ENCODE measurements around the gene ALDH1A3. TPM values are rescaled to one million over a fixed set of nuclear protein-coding genes. Genes with fewer than 3 reads are reported as not detected.

Gene ALDH1A3
- not detected for total RNA-seq

DNA sequence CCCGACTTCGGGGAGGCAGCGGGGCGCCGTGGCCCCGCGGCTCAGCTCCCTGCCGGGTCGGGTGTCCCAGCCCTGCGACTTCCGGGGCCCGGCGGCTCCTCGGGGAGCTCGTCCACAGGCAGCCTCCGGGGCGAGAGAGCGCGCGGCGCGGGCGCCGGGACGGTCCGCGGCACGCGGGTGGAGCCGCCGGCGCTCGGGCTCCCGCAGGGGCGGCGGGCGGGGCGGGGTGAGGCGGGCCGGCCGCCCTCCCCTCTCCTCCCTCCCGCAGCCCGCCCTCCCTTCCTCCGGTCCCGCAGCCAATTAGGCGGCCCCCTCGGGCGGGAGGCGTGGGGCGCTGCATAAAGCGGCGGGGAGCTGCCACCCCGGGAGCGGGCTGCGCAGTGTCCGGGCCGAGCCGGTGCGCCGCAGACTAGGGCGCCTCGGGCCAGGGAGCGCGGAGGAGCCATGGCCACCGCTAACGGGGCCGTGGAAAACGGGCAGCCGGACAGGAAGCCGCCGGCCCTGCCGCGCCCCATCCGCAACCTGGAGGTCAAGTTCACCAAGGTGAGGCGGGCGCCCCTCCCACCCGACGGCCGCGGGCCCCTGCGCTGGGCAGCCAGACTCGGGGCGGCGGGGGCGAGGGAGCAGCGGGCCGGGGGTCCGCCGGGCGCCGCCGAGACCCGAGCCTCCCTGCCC lies at the start of gene ALDH1A3:
Gene ALDH1A3 (plus strand): TSS at position 368 of the 675 bp plus-strand sequence. CDS start 77 bp downstream, at position 445.
- Mint-ChIP-seq H3K36me3 (no peaks in the 10 kb centered on the region), H3K9me3 (no peaks in the 10 kb centered on the region), H3K4me3 (peak within 1 kb of the TSS; percentile 38), H3K27ac (no peak within 1 kb of the TSS), H3K4me1 (peaks cover 2% of the 10 kb centered on the region), H3K27me3 (peaks cover 78% of the 10 kb centered on the region)
- DNase-seq = peak; percentile 29

DNA sequence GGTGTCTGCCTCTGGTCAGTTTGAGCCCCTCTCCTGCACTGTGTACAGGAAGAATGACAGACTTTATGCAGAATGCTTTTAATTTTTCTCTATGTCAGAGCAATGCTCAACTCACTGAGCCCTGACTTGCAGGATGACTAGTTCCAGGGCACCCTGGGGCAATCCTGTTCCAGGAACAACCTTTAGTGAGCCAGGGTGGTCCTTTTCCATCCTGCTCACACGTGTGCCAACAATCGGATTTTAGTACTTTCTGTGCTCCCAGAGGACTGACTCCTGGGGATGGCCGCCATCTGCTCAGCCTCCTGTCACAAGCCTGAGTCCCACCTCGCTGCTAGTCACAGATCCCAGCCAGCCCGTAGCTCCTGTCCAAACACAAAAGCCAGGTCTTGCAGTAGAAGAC lies 48.2 kb upstream of the ALDH1A3 start:
- DNase-seq = no peak
- Mint-ChIP-seq H3K4me3 (no peak overlapping the region), H3K4me1 (no peaks in the 10 kb centered on the region), H3K27me3 (peaks cover 37% of the 10 kb centered on the region), H3K36me3 (no peaks in the 10 kb centered on the region), H3K9me3 (peaks cover 6% of the 10 kb centered on the region), H3K27ac (no peak overlapping the region)

DNA sequence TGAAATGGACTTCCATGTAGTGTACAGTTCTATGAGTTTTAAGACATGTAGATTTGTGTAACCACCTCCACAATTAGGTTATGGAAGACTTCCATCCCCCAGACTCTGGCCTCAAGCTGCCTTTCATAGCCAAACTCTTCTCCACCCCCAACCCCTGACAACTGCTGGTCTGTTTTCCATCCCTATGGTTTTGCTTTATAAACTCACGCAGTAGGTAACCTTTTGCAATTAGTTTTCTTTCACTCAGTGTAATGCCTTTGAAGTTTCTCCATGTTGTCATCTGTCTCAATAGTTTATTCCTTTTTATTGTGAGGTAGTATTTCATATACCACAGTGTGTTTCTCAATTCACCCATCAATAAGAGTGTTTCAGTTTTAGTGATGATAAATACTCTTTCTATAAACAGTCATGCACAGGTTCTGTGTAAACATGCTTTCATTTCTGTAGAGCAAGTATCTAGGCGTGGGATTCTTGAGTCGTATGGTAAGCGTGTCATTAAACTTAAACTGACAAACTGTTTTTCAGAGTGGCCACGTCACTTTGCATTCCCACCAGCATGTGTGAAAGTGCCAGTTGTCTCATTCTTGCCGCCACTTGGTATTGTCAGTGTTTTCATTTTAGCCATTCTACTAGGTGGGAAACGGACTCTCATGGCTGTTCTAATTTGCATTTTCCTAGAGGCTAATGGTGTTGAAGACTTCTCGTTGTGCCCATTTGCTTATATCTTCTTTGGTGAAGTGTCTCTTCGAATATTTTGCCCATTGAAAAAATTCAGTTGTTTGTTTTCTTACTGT lies 47.3 kb upstream of the ALDH1A3 start:
- no peak for DNase-seq
- H3K36me3 Mint-ChIP-seq = no peaks in the 10 kb centered on the region
- H3K4me3 Mint-ChIP-seq = no peak overlapping the region
- H3K27ac Mint-ChIP-seq = no peak overlapping the region
- H3K9me3 Mint-ChIP-seq = peaks cover 6% of the 10 kb centered on the region
- peaks cover 41% of the 10 kb centered on the region for H3K27me3 Mint-ChIP-seq
- H3K4me1 Mint-ChIP-seq = no peaks in the 10 kb centered on the region

DNA sequence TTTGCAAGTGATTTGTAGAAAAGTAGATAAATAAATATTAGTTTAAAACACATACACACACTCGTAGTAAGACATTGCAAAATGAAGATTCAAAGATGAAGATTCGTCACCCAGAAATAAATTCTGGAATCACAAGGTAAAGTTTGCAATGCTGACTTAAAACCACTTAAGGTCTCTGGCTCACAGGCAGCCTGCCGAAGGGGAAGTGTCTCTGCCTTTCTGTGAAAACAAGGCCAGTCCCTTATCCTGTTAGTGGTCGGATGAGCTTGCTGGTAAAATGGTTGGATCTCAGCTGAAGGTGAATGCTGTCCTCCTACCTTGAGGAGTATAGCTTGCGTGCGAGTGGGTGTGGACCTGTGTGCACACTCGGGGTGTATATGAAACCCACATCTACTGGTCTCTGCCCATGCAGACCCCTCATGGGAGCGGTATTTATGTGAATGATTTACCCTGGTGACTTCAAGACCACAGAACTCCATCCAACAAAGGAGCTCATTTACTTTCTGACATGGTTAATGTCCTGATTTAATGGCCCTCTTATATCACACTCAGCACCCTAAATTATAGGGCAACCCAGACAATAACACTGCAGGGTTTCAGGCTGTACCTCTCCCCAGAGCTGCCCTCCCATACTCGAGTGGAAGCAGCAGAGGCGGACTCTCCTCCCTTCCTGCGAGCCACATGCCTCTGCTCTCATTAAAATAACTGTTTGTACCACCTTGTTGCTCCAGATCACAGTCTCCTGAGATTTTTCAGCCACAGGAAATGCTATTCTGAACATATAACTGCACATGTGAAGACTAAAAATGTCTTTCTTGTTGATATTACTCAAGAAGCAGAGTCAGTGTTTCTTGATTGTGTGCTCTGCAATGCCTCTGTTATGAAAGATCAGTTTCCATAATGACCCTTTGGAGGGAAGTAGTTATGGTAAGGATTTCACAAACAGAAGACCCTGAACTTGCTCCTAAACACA lies 45.9 kb upstream of the ALDH1A3 start:
- no peak overlapping the region for H3K4me3 Mint-ChIP-seq
- H3K27ac Mint-ChIP-seq = no peak overlapping the region
- peaks cover 39% of the 10 kb centered on the region for H3K27me3 Mint-ChIP-seq
- peaks cover 3% of the 10 kb centered on the region for H3K9me3 Mint-ChIP-seq
- H3K4me1 Mint-ChIP-seq = no peaks in the 10 kb centered on the region
- H3K36me3 Mint-ChIP-seq = no peaks in the 10 kb centered on the region
- DNase-seq = no peak

DNA sequence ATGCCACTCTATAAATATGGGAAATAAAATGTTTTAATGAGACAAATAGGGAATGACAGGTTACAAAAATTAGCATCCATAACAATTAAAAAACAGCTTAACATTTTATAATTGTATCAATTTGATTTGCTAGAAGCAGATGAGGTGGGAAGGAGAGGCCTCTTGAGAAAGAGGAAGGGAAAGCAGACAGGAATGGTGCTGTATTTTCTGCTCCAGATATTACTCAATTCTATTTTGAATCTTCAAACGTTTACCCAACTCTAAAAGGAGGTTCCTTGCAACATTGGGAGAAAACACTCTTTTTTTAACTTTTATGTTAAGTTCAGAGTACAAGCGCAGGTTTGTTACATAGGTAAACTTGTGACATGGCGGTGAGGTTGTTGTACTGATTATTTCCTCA lies 44.9 kb upstream of the ALDH1A3 start:
- no peak for DNase-seq
- peaks cover 3% of the 10 kb centered on the region for H3K9me3 Mint-ChIP-seq
- H3K4me3 Mint-ChIP-seq = no peak overlapping the region
- no peaks in the 10 kb centered on the region for H3K4me1 Mint-ChIP-seq
- H3K36me3 Mint-ChIP-seq = no peaks in the 10 kb centered on the region
- no peak overlapping the region for H3K27ac Mint-ChIP-seq
- H3K27me3 Mint-ChIP-seq = peaks cover 39% of the 10 kb centered on the region

DNA sequence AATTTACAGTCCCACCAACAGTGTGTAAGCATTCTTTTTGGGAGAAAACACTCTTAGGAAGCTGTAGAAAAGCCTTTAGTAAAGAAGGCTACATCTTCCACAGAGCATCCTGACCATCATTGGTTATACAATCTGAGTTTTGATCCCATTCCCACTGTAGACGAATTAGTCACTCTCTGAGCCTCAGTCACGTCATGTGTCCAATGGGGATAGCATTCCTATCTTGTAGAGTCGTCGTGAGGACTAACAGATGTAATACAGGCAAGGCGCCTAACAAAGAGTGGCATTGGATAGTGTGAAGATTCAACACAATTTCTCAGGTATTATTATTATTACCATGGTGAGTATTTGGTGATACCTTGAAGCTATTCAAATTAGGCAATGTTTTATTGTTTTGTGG lies 44.0 kb upstream of the ALDH1A3 start:
- DNase-seq = no peak
- Mint-ChIP-seq H3K27ac (no peak overlapping the region), H3K4me1 (no peaks in the 10 kb centered on the region), H3K4me3 (no peak overlapping the region), H3K27me3 (peaks cover 33% of the 10 kb centered on the region), H3K36me3 (no peaks in the 10 kb centered on the region), H3K9me3 (peaks cover 3% of the 10 kb centered on the region)

DNA sequence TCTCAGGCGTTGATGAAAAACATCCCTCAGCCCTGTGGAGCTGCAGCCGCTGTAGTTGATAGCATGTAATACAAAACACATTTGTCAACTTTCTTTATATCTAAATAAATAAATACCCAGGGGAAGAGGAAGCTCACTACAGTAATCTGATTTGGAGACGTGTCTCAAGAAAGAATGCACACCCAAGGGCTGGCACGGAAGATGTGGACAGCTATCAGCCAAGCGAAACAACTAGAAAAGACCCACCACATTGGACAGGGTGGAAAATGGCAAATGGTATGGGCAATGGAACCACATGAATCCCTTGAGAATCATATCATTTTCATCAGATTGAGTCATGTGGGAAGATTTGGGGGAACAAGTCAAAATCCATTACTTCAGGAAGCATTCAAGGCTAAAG lies 43.1 kb upstream of the ALDH1A3 start:
- Mint-ChIP-seq H3K9me3 (peaks cover 3% of the 10 kb centered on the region), H3K4me3 (no peak overlapping the region), H3K27ac (no peak overlapping the region), H3K36me3 (no peaks in the 10 kb centered on the region), H3K27me3 (peaks cover 28% of the 10 kb centered on the region), H3K4me1 (no peaks in the 10 kb centered on the region)
- DNase-seq = no peak

DNA sequence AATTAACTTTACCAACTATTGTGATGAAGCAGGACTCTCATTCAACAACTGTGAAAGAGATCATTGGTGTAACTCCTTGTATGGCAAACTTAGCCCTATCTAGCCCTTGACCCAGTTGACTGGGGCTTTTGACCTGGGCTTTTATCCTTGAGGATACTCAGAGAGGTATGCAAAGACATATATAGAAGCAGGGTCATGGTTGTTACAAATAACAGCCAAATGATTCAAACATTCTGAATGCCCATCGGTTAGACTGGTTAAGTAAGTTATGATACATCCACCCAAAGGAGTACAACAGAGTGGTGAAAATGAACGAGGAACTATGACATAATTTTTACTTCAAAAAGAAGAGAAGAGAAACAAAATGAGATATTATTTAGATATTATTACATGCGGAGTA lies 38.2 kb upstream of the ALDH1A3 start:
- H3K27me3 Mint-ChIP-seq = peaks cover 18% of the 10 kb centered on the region
- no peak overlapping the region for H3K27ac Mint-ChIP-seq

DNA sequence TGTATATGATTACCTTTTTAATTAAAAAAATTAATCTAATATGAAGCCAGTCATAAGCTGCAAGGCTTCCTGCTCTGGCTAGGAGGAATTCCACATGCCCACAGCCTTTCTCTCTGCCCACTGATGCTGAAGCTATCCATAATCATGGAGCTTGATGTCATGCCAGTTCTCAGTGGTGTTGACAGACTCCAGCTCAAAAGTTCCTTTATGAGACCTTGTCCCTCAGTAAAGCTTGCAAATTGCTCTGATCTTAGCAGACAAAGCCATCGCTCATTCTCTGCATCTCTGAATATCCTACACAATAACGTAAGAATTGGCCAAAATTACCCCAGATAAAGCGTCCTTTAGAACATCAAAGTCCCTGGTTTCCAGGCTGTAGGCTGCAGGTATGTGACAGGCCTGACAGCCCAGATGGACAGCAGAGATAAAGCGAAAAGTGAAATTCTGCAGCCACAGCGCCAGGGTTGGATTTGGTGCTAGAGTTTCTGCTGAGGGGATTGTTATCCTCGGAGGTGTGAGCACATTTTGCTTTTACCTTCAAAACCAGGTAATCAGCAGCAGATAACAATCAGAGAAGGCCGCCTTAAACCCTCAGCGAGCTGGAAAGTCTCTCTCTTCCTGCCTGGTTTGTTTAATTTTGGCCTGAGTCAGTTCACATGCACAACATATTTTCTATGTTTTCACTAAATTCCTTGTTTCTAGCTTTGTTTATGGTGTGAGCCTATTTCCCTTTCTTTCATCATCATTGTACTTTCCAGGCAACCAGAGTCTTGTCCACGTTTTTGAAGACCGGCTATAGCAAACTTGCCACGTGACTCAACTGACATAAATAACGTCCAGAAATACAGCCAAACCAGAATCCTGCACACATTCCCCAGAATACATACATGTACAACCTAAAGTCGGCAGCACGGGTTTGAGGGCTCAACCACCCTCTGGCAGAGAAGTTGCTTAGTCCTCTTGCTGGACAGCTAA lies 36.6 kb upstream of the ALDH1A3 start:
- no peaks in the 10 kb centered on the region for H3K4me1 Mint-ChIP-seq
- no peak overlapping the region for H3K27ac Mint-ChIP-seq
- H3K27me3 Mint-ChIP-seq = peaks cover 25% of the 10 kb centered on the region

More for the DNA sequence above, 38.2 kb upstream of the ALDH1A3 start:
- H3K36me3 Mint-ChIP-seq = no peaks in the 10 kb centered on the region
- DNase-seq = no peak
- H3K9me3 Mint-ChIP-seq = no peaks in the 10 kb centered on the region
- H3K4me1 Mint-ChIP-seq = no peaks in the 10 kb centered on the region
- H3K4me3 Mint-ChIP-seq = no peak overlapping the region

DNA sequence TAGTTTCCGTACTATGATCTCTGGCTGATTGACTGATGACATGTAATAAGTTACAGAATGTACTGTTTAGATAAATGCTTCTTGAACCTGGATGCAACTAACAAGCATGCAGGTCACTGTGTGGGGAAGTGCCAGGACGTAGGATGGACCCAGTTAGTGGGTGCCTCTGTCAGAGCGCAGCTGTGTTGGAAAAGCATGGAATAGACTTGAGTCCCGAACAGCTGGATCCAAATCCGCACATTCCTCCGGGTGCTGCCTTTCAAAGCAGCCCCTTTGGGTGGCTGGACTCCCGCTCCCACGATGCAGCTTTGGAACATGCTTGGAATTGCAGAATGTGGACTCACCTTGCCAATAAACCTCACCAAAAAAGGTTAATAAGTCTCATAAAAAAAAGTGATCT lies 35.5 kb upstream of the ALDH1A3 start:
- H3K36me3 Mint-ChIP-seq = no peaks in the 10 kb centered on the region
- no peak overlapping the region for H3K4me3 Mint-ChIP-seq
- no peak overlapping the region for H3K27ac Mint-ChIP-seq
- H3K4me1 Mint-ChIP-seq = peaks cover 3% of the 10 kb centered on the region
- no peak for DNase-seq
- peaks cover 29% of the 10 kb centered on the region for H3K27me3 Mint-ChIP-seq
- H3K9me3 Mint-ChIP-seq = no peaks in the 10 kb centered on the region

More for the DNA sequence above, 36.6 kb upstream of the ALDH1A3 start:
- H3K4me3 Mint-ChIP-seq = no peak overlapping the region
- no peaks in the 10 kb centered on the region for H3K9me3 Mint-ChIP-seq
- DNase-seq = no peak
- H3K36me3 Mint-ChIP-seq = no peaks in the 10 kb centered on the region

DNA sequence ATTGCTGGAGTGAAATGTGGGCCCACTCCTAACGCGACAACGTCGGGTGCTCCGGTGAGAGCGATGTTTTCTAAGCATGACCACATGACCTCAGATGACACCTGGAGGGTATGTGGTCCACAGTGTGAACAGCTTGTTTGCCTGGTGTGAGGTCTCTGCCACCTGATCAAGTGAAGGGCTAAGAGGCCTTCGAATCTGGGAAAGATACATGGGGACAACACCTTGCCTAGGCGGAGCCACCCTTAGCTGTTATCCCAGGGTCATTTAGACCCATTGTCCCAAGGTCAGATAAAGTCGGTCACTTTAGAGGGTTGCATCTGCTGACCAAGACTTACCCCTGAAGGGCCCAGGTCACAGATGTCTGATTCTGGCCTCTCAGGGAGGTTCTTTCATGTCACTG lies 34.9 kb upstream of the ALDH1A3 start:
- H3K9me3 Mint-ChIP-seq = no peaks in the 10 kb centered on the region
- H3K4me1 Mint-ChIP-seq = peaks cover 3% of the 10 kb centered on the region
- H3K27ac Mint-ChIP-seq = no peak overlapping the region
- DNase-seq = no peak
- H3K27me3 Mint-ChIP-seq = peaks cover 33% of the 10 kb centered on the region
- no peak overlapping the region for H3K4me3 Mint-ChIP-seq
- no peaks in the 10 kb centered on the region for H3K36me3 Mint-ChIP-seq

DNA sequence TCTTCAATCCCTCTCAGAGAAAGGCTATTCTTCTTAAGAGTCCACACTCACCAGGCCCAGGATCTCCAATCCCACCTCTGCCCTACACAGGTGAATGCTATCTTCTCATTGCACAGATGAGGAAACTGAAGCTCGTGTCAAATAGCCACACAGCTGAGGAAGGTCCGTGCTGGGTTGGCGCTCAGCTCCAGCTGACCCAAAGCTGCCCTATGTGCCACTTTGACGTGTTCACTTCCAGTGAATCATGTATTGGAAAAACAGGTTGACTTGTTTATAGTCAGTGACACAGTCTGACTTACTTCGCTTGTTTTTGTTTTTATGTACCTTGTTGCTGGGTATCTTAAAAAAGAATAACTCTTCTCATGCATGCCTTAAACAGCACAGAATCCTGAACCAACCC lies 32.4 kb upstream of the ALDH1A3 start:
- H3K4me1 Mint-ChIP-seq = peaks cover 3% of the 10 kb centered on the region
- H3K27me3 Mint-ChIP-seq = peaks cover 40% of the 10 kb centered on the region
- H3K27ac Mint-ChIP-seq = no peak overlapping the region
- no peak for DNase-seq
- H3K4me3 Mint-ChIP-seq = no peak overlapping the region
- H3K36me3 Mint-ChIP-seq = no peaks in the 10 kb centered on the region
- no peaks in the 10 kb centered on the region for H3K9me3 Mint-ChIP-seq

DNA sequence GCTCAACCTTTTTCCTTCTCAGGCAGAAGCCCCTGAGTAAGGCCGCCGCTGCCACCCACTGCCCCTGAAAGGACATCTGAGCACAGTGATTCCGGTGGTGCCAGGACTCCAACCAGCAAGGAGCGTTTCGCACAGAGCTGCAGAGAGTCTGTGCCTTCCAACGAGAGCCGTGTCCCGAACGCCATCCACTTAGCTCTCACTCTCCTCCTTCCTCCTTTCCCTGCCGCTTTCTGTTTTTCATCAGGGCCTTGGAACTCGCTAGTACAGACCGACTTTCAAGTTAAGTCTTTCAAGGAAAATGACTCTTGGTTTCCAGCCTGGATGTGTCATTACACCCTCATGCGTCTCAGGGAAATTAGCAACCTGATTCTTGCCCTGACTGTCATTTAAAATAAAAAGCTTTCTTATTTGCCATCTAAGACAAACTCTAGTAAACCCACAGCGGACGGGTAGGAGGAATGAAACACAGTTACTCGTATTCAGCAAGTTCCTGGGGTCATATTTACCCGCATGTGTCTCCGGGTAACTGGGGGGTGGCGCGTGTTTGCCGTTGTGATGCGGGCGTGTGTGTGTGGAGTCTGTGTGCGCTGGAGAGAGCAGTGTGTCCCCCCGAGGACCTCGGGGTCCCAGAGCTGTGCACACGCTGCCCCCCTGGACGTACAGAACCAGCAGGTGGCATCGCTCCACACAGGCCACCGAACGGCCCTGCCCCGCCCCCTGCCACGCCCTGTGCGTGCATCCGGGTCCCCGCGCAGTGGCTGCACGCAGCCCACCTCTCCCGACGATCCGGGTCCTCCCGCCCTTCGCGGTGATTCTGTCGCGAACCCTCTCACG lies 30.4 kb upstream of the ALDH1A3 start:
- Mint-ChIP-seq H3K9me3 (no peaks in the 10 kb centered on the region), H3K27me3 (peaks cover 40% of the 10 kb centered on the region), H3K4me3 (peak overlapping the region; percentile 76), H3K36me3 (no peaks in the 10 kb centered on the region), H3K4me1 (peaks cover 3% of the 10 kb centered on the region), H3K27ac (no peak overlapping the region)
- peak; percentile 73 for DNase-seq
